CD4-positive, CD25-positive, alpha-beta regulatory T cell (primary cell): ENCODE data around the gene AUTS2. TPM values are rescaled to one million over a fixed set of nuclear protein-coding genes. Genes with fewer than 3 reads are reported as not detected.

Experiments used
- ATAC-seq, 2 donors: fragments of 150-1000 bp; cut with Tn5 transposase; one replicate each; pipeline ENCODE4 v1.10.0; 2021; ENCODE audit warnings: low read depth in 2 of 2, moderate number of reproducible peaks in 2 of 2, moderate library complexity in 1 of 2
- DNase-seq, 3 donors: peaks; one replicate each; pipeline versions ENCODE4 v3.0.0 to v3.0.0-alpha.2; 2012 to 2022; ENCODE audit warnings: mixed read lengths in 1 of 3
- H3K27ac ChIP-seq: one replicate; pipeline ENCODE4 v1.7.0; 2013; ENCODE audit warnings: mild to moderate bottlenecking, low read length; ENCODE audit not compliant: insufficient read depth, poor library complexity, severe bottlenecking
- H3K27me3 ChIP-seq: one replicate; pipeline ENCODE4 v1.7.0; 2013; ENCODE audit warnings: low read length; ENCODE audit not compliant: control insufficient read depth, insufficient read depth
- H3K36me3 ChIP-seq: one replicate; pipeline ENCODE4 v1.7.0; 2013; ENCODE audit warnings: mild to moderate bottlenecking, low read length, moderate library complexity; ENCODE audit not compliant: control insufficient read depth, insufficient read depth
- H3K4me1 ChIP-seq: 2 replicates; pipeline ENCODE4 v1.7.0; 2013; ENCODE audit warnings: mild to moderate bottlenecking, low read length; ENCODE audit not compliant: insufficient read depth, control insufficient read depth, poor library complexity, severe bottlenecking
- H3K4me3 ChIP-seq: one replicate; pipeline ENCODE4 v1.7.0; 2013; ENCODE audit warnings: low read depth, mild to moderate bottlenecking, low read length, moderate library complexity
- H3K9me3 ChIP-seq, 2 experiments: 1 replicate in 1 of 2; 2 replicates in 1 of 2; pipeline ENCODE4 v1.7.0; 2013; ENCODE audit warnings: low read length in 2 of 2, mild to moderate bottlenecking in 1 of 2, moderate library complexity in 1 of 2; ENCODE audit not compliant: control insufficient read depth in 2 of 2
- H3K27ac Mint-ChIP-seq, 3 donors: one replicate each; pipeline ENCODE4 v1.8.0; 2020 to 2022; ENCODE audit warnings: mild to moderate bottlenecking in 3 of 3, mixed read lengths in 3 of 3, moderate library complexity in 2 of 3
- H3K27me3 Mint-ChIP-seq: one replicate; pipeline ENCODE4 v1.8.0; 2022; ENCODE audit warnings: mild to moderate bottlenecking, mixed read lengths
- H3K36me3 Mint-ChIP-seq: one replicate; pipeline ENCODE4 v1.8.0; 2020; ENCODE audit warnings: mixed read lengths
- H3K4me1 Mint-ChIP-seq, 4 donors: one replicate each; pipeline ENCODE4 v1.8.0; 2020 to 2022; ENCODE audit warnings: mixed read lengths in 4 of 4, mild to moderate bottlenecking in 1 of 4
- H3K4me3 Mint-ChIP-seq, 4 donors: one replicate each; pipeline ENCODE4 v1.8.0; 2020 to 2022; ENCODE audit warnings: mild to moderate bottlenecking in 4 of 4, mixed read lengths in 4 of 4, moderate library complexity in 3 of 4
- H3K9me3 Mint-ChIP-seq, 7 donors: one replicate each; pipeline ENCODE4 v1.8.0; 2020 to 2022; ENCODE audit warnings: mixed read lengths in 7 of 7, mild to moderate bottlenecking in 3 of 7, moderate library complexity in 2 of 7
- polyA plus RNA-seq, 4 donors: library from polyadenylated mRNA; unstranded; fragments of 300-500 nt; fragmentation: Illumina TruSeq; gene quantifications; one replicate each; pipeline ENCODE4 v1.2.3, GENCODE V29; 2021
- total RNA-seq: library from RNA; stranded (reverse); gene quantifications from one replicate; pipeline ENCODE4 v1.2.3, GENCODE V29; 2022

The AUTS2 gene
- total and polyA plus RNA-seq, 5 donors from 2014 or later: 0.47 to 32.4 (median 0.74) TPM

DNA sequence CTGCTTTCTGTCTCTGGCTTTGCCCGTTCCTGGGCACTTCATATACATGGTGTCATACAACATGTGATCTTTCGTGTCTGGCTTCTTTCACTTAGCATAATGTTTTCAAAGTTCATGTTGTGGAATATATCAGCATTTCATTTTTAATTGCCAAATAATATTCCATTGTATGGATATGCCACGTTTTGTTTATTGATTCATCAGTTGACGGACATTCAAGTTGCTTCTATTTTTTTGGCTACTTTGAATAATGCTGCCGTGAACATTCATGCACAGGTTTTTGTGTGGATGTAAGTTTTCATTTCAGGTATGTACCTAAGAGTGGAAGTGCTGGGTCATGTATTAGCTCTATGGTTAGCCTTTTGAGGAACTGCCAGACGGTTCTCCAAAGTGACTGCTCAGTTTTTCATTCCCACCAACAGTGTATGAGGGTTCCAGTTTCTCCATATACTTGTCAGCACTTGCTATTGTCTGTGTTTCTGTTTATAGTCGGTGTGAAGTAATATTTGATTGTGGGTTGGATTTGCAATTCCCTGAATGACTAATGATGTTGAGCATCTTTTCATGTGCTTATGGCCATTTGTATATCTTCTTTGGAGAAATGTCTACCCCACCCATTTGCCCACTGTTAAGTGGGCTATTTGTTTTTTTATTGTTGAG lies 1132.3 kb downstream of the AUTS2 start:
- H3K27ac Mint-ChIP-seq: no peak overlapping the region
- peaks cover 0 to 6% (median 2%) of the 10 kb centered on the region in 7 donors for H3K9me3 Mint-ChIP-seq
- no peak for DNase-seq
- ATAC-seq: no peak
- H3K36me3 ChIP-seq: no peaks in the 10 kb centered on the region
- H3K27me3 ChIP-seq: no peaks in the 10 kb centered on the region
- H3K4me1 ChIP-seq: no peaks in the 10 kb centered on the region
- H3K4me3 ChIP-seq: no peak overlapping the region
- no peaks in the 10 kb centered on the region for H3K4me1 Mint-ChIP-seq
- no peaks in the 10 kb centered on the region for H3K27me3 Mint-ChIP-seq
- no peak overlapping the region for H3K4me3 Mint-ChIP-seq
- H3K9me3 ChIP-seq: no peaks in the 10 kb centered on the region
- no peaks in the 10 kb centered on the region for H3K36me3 Mint-ChIP-seq
- no peak overlapping the region for H3K27ac ChIP-seq

DNA sequence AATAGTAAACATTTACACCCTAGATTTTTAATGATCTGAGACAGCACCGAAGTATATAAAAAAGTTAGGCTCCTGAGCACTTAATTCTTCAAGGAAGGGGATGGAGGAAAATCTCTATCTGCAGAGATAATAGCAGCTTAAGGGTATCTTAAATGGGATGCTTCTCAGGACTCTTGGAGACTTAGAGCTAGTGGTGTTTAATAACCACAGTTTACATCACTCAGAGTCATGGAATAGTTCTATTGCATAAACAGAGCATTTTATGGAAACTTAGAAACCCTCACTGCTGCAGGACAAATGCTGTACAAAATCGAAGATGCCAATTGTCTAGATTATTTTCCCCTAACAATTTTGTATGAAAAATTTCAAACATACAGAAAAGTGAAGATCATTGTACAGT lies 1134.8 kb downstream of the AUTS2 start:
- no peaks in the 10 kb centered on the region for H3K27me3 Mint-ChIP-seq
- peaks cover 0 to 5% (median 2%) of the 10 kb centered on the region in 7 donors for H3K9me3 Mint-ChIP-seq
- Histone ChIP-seq H3K4me3 (no peak overlapping the region), H3K36me3 (no peaks in the 10 kb centered on the region), H3K9me3 (no peaks in the 10 kb centered on the region), H3K27ac (no peak overlapping the region), H3K4me1 (no peaks in the 10 kb centered on the region), H3K27me3 (no peaks in the 10 kb centered on the region)
- H3K4me3 Mint-ChIP-seq: no peak overlapping the region
- ATAC-seq: no peak
- H3K27ac Mint-ChIP-seq: no peak overlapping the region
- H3K4me1 Mint-ChIP-seq: peaks cover 0 to 3% (median 0%) of the 10 kb centered on the region in 4 donors
- no peaks in the 10 kb centered on the region for H3K36me3 Mint-ChIP-seq
- DNase-seq: no peak

DNA sequence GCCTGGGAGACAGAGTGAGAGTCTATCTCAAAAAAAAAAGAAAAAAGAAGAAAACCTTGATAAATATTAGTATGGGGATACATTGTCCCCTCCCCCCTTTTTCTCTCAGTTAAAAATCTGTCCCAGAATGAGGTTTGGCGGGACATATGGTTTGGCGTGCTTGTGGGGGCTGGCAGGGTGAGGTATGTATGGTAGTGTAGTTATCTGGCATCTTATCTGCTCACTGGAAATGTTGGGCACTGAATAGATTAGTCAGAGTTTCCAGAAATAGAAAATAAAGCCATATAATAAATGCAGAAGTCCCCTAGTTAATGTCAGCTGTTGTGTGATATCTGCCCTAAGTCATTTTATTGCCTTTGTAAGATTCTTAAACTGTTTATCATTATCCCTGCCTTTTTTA lies 1136.1 kb downstream of the AUTS2 start:
- peaks cover 0 to 3% (median 0%) of the 10 kb centered on the region in 4 donors for H3K4me1 Mint-ChIP-seq
- H3K4me3 Mint-ChIP-seq: no peak overlapping the region
- H3K27ac Mint-ChIP-seq: no peak overlapping the region
- Histone ChIP-seq H3K27ac (no peak overlapping the region), H3K27me3 (no peaks in the 10 kb centered on the region), H3K4me3 (no peak overlapping the region), H3K36me3 (no peaks in the 10 kb centered on the region), H3K4me1 (no peaks in the 10 kb centered on the region), H3K9me3 (no peaks in the 10 kb centered on the region)
- H3K27me3 Mint-ChIP-seq: no peaks in the 10 kb centered on the region
- no peak for ATAC-seq
- H3K9me3 Mint-ChIP-seq: peaks cover 0 to 3% (median 2%) of the 10 kb centered on the region in 7 donors
- no peak for DNase-seq
- H3K36me3 Mint-ChIP-seq: no peaks in the 10 kb centered on the region

DNA sequence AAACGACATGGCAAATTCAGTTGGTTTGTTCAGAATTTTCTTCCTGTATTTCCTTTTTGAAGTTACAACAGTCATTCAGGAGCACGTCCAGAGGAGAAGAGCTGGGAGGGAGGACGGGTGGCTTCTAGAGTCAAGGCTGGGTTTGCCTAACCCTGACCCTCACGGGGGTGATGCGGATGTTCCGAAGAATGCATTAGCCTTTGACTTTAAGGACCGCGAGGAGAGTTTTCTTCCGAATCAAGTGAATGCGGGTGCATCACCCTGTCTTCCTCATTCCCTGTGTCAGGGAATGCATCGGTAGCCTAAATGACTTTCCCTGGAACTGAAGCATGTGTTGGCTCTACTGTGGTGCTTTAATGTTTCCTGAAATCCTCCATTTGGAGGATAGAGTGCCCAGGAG lies 1137.0 kb downstream of the AUTS2 start:
- peaks cover 0 to 2% (median 1%) of the 10 kb centered on the region in 7 donors for H3K9me3 Mint-ChIP-seq
- no peaks in the 10 kb centered on the region for H3K9me3 ChIP-seq
- no peaks in the 10 kb centered on the region for H3K4me1 ChIP-seq
- no peak overlapping the region for H3K4me3 Mint-ChIP-seq
- no peak overlapping the region for H3K4me3 ChIP-seq
- no peaks in the 10 kb centered on the region for H3K27me3 ChIP-seq
- DNase-seq (no peak), ATAC-seq (no peak)
- H3K27ac Mint-ChIP-seq: no peak overlapping the region
- no peaks in the 10 kb centered on the region for H3K27me3 Mint-ChIP-seq
- H3K4me1 Mint-ChIP-seq: peaks cover 0 to 3% (median 0%) of the 10 kb centered on the region in 4 donors
- no peak overlapping the region for H3K27ac ChIP-seq
- H3K36me3 ChIP-seq: no peaks in the 10 kb centered on the region
- no peaks in the 10 kb centered on the region for H3K36me3 Mint-ChIP-seq

DNA sequence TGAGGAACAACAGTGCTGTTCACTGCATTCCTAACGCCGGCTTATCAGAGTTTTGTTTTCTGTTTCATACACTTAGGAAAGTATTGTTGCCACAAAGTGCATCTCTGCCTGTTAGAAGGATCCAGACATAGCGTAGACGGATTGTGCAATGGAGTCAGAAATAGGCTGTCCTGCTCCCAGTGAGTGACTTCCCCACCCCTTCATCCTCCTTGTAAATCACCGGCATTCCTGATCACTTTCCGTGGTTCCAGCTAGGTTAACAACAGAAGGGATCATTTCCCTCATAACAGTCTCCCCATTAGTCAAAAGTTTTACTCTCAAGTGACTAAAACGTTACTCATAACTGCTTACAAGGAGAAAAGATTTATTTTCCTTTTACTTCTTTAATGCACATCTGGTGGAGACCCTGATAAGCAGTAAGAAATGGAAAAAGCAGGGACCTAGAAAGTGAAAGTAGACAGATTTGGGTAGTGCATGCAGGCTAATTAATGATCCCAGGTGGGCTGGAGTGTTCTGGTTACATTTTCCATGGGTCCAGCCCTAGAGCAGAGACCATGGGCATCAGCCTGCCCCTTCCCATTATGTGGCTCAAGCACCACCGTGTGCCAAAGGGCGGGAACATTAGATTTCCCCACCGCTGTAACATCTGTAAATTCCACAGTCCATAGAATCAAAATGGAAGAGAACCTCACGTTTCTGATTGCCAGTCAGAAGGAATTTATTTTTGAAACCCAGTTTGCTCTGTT lies 1138.6 kb downstream of the AUTS2 start:
- peaks cover 0 to 2% (median under 1%) of the 10 kb centered on the region in 7 donors for H3K9me3 Mint-ChIP-seq
- no peak for DNase-seq
- H3K36me3 Mint-ChIP-seq: no peaks in the 10 kb centered on the region
- H3K27me3 Mint-ChIP-seq: peaks cover 4% of the 10 kb centered on the region
- Histone ChIP-seq H3K36me3 (no peaks in the 10 kb centered on the region), H3K4me1 (no peaks in the 10 kb centered on the region), H3K27ac (no peak overlapping the region), H3K27me3 (no peaks in the 10 kb centered on the region), H3K4me3 (no peak overlapping the region), H3K9me3 (no peaks in the 10 kb centered on the region)
- no peak overlapping the region for H3K27ac Mint-ChIP-seq
- no peak overlapping the region for H3K4me3 Mint-ChIP-seq
- ATAC-seq: no peak
- H3K4me1 Mint-ChIP-seq: peaks cover 0 to 3% (median 0%) of the 10 kb centered on the region in 4 donors

DNA sequence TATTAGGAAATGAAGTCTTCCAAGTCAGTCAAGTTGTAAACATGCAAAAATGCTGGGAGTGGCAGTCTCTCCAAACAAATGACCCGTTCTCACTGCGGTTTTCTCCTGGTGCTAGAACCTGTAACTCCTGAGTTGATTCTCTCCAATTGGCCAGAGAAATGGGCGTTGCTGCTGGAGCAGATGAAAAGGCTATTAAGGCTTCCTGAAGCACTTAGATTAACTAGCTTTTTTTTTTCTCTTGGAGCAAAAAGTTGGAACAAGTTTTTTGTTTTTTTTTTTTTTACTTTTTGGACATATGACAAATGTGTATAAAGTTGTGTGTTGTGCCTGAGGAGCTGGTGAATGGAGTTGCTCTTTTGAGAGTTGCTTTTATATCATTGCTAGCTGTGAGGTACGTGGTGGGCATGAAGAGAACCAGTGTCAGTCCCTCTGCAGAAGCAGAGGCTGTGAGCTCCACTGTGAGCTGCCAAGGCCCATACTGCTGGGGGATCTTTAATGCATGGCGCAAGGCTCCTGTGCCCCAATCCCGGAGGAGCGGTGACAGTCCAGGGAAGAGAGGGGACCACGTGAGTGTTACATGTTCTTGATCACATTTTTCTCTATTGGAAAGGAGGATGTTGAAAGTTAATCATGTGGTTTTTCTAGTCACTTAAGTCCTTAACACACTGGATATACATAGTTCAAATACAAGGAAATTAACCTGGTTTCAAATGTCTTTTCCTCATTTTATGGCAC lies 1140.0 kb downstream of the AUTS2 start:
- Histone ChIP-seq H3K9me3 (no peaks in the 10 kb centered on the region), H3K4me3 (no peak overlapping the region), H3K4me1 (no peaks in the 10 kb centered on the region), H3K27ac (no peak overlapping the region), H3K27me3 (no peaks in the 10 kb centered on the region), H3K36me3 (no peaks in the 10 kb centered on the region)
- DNase-seq (no peak), ATAC-seq (no peak)
- Mint-ChIP-seq H3K9me3 (peaks cover 0 to 2% (median 0%) of the 10 kb centered on the region in 7 donors), H3K36me3 (no peaks in the 10 kb centered on the region), H3K27ac (peak overlapping the region in 1 of 3 donors; percentile 17), H3K4me1 (peaks cover 0 to 3% (median 0%) of the 10 kb centered on the region in 4 donors), H3K4me3 (peak overlapping the region in 1 of 4 donors; percentile 12), H3K27me3 (peaks cover 4% of the 10 kb centered on the region)

DNA sequence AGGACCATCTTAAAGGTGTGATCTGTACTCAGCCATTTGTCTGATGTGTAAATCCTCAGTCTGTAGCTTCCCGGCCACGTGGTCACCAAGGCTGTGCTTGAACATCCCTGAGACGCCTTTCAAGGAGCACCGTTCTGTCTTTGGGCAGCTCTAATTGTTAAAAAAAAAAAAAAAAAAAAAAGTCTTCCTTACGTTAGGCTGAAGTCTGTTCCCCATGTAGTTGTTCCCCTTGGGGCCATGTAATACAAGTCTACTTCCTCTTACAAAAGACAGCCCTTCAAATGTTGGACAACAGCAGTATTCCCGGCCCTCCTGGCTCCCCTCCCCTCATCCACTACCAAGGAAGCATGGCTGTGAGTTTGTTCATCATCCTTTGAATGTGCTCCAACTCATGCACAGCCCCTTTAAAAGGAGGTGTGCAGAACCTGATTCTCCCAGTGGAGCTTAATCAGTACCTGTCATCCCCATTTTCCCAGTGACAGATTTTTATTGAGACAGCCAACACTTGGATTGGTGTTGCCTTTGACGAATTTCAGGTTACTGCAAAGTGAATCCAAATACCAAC lies 1141.5 kb downstream of the AUTS2 start:
- H3K4me1 Mint-ChIP-seq: peaks cover 0 to 3% (median 0%) of the 10 kb centered on the region in 4 donors

More for the DNA sequence above, 1141.5 kb downstream of the AUTS2 start:
- Histone ChIP-seq H3K9me3 (no peaks in the 10 kb centered on the region), H3K27me3 (no peaks in the 10 kb centered on the region), H3K4me1 (no peaks in the 10 kb centered on the region), H3K27ac (no peak overlapping the region), H3K4me3 (no peak overlapping the region), H3K36me3 (no peaks in the 10 kb centered on the region)
- peak overlapping the region in 1 of 3 donors; percentile 12 for H3K27ac Mint-ChIP-seq
- no peak overlapping the region for H3K4me3 Mint-ChIP-seq
- H3K9me3 Mint-ChIP-seq: peaks cover 0 to 1% (median 0%) of the 10 kb centered on the region in 7 donors
- no peaks in the 10 kb centered on the region for H3K36me3 Mint-ChIP-seq
- H3K27me3 Mint-ChIP-seq: peaks cover 4% of the 10 kb centered on the region
- DNase-seq: no peak
- ATAC-seq: no peak
